ENCODE results near the gene TMEM244. TPM values are rescaled to one million over a fixed set of nuclear protein-coding genes. Genes with fewer than 3 reads are reported as not detected.

The TMEM244 gene
- total RNA-seq, 4 donors from 2014 or later: not detected

DNA sequence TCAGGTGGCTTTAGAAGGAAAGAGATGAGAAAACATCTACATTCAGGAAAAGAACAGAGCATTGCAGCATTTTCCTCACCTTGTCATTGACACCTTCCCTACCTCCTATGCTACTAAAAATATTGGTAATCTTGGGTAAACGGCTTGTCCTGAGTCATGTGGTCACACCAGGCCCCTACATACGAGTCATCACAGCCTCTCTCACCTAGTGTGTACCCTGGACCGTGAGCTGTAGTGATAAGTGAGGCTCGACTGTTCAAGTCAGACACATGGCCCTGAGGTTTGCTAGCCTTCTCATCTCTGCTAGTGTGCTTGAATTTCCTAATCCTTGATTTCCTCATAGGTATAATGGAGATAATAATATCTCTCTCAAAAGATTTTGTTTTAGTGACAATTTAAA is 29.6 kb upstream of the TMEM244 start:
- no peak for TF ChIP-seq POLR2A (IDR thresholded peaks at IDR 0.05)
- TF ChIP-seq, protein P1, sequence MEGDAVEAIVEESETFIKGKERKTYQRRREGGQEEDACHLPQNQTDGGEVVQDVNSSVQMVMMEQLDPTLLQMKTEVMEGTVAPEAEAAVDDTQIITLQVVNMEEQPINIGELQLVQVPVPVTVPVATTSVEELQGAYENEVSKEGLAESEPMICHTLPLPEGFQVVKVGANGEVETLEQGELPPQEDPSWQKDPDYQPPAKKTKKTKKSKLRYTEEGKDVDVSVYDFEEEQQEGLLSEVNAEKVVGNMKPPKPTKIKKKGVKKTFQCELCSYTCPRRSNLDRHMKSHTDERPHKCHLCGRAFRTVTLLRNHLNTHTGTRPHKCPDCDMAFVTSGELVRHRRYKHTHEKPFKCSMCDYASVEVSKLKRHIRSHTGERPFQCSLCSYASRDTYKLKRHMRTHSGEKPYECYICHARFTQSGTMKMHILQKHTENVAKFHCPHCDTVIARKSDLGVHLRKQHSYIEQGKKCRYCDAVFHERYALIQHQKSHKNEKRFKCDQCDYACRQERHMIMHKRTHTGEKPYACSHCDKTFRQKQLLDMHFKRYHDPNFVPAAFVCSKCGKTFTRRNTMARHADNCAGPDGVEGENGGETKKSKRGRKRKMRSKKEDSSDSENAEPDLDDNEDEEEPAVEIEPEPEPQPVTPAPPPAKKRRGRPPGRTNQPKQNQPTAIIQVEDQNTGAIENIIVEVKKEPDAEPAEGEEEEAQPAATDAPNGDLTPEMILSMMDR (IDR thresholded peaks at IDR 0.05): no peak
- no peaks in the 10 kb centered on the region for H3K27me3 ChIP-seq
- H3K9me3 ChIP-seq: no peaks in the 10 kb centered on the region
- H3K36me3 ChIP-seq: no peaks in the 10 kb centered on the region
- no peak for DNase-seq
- intact Hi-C loops (cut with DNase I): no loop called here
- H3K4me3 ChIP-seq: no peak overlapping the region
- H3K4me1 ChIP-seq: peaks cover 0 to 4% (median 0%) of the 10 kb centered on the region in 3 donors
- WGBS, 2 donors: 61 to 67% methylated on average over 4 of the region's 4 CpGs
- H3K27ac ChIP-seq: no peak overlapping the region

DNA sequence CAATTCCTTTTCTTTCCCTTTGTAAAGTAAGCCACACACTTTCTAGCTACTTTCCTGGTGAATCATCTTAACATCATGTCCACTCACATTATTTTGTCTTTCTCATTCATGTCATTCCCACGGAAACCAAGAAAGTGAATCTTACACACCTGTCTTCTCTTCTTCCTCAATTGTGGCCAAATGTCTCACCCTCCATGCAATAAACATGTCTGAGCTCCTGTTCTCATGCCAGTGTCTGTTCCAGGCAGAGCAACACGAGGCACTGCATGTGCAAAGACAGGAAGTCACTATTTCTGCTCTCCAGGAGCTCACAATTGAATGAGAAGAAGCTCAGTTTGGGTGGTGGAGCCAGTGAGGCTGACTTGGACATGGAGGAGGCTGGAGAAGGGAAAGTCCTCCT is 29.0 kb upstream of the TMEM244 start:
- Histone ChIP-seq H3K36me3 (no peaks in the 10 kb centered on the region), H3K4me3 (no peak overlapping the region), H3K4me1 (peaks cover 0 to 4% (median 0%) of the 10 kb centered on the region in 3 donors), H3K27ac (no peak overlapping the region), H3K9me3 (no peaks in the 10 kb centered on the region), H3K27me3 (no peaks in the 10 kb centered on the region)
- WGBS, 2 donors: 19 to 30% methylated on average over 2 of the region's 2 CpGs
- DNase-seq: no peak
- no peak for TF ChIP-seq POLR2A (IDR thresholded peaks at IDR 0.05)
- intact Hi-C loops (cut with DNase I): no loop called here

DNA sequence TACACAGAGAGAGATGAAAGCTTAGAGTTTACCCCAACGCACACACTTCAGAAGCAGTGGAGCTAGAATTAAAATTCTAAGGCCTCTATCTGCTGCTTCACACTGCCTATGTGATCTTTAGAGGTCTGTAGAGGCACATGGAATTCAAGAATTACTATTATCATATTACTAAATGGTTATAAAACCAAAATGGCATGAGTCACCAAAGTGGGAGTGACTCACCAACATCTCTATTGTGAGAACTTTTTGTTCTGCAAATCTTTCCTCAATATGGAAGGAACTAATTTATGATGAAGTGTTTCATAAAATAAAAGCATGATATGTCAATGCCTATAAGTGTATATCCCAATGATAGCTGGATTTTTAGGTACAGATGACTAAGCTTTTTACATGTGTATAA is 28.5 kb upstream of the TMEM244 start:
- Histone ChIP-seq H3K9me3 (no peaks in the 10 kb centered on the region), H3K27ac (no peak overlapping the region), H3K4me1 (peaks cover 0 to 4% (median 0%) of the 10 kb centered on the region in 3 donors), H3K27me3 (no peaks in the 10 kb centered on the region), H3K36me3 (no peaks in the 10 kb centered on the region), H3K4me3 (no peak overlapping the region)
- TF ChIP-seq, protein P1 (IDR thresholded peaks at IDR 0.05): no peak
- no peak for TF ChIP-seq POLR2A (IDR thresholded peaks at IDR 0.05)
- no peak for DNase-seq
- intact Hi-C loops (cut with DNase I): no loop called here
- WGBS, 2 donors: 56 to 84% methylated on average over 1 of the region's 1 CpG

DNA sequence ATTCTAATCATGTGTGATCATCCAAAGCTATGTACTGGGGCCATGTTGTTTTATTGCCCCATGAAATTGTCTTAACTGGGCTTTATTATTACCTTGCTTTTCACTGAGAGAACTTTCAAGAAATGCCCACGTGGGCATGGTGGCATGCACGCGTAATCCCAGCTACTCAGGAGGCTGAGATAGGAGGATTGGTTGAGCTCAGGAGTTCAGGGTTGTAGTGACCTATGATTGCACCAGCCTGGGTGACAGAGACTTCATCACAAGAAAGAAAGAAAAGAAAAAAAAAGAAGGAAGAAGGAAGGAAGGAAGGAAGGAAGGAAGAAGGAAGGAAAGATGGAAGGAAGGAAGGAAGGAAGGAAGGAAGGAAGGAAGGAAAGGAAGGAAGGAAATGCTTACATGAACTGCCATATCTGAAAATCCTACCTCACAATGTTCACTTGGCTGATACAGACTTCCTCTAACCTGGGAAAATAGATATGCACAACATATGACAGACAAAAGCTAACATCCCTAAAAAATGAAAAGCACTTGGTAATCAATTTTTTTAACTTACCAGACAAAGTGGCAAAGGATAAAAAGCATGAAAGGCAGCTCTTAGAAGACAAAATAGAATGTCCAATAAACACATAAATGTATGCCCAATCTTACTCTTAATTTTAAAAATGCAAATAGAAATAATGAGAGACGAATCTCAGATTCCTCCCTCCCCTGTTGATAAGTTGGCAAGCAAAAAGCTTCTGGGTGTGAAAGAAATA is 25.5 kb upstream of the TMEM244 start:
- no peak overlapping the region for H3K27ac ChIP-seq
- H3K27me3 ChIP-seq: no peaks in the 10 kb centered on the region
- TF ChIP-seq, protein P1 (IDR thresholded peaks at IDR 0.05): no peak
- TF ChIP-seq POLR2A (IDR thresholded peaks at IDR 0.05): no peak
- intact Hi-C loops (cut with DNase I): no loop called here
- DNase-seq: no peak
- no peak overlapping the region for H3K4me3 ChIP-seq
- H3K4me1 ChIP-seq: peaks cover 0 to 4% (median 0%) of the 10 kb centered on the region in 3 donors
- 56 to 73% methylated on average over 4 of the region's 4 CpGs for WGBS, 2 donors
- H3K36me3 ChIP-seq: no peaks in the 10 kb centered on the region
- H3K9me3 ChIP-seq: no peaks in the 10 kb centered on the region

DNA sequence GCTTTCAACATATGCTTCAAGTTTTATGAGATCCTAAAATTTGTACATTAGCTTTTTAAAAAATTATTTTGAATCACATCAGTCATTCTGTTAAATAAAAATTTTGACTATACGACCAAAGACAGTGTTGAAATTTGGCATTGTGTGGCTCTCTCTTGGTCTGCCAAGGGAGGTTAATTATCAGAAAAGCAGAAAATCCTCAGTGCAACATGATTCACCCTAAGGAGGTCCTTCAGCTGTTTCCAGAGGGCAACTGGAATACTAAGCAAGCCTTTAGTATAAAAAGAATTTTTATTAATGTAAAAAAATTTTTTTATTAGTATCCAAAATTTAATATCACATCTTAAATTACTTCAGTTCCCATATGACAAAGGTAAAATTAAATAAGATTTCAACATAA is 23.1 kb upstream of the TMEM244 start:
- WGBS, 2 donors: 53 to 56% methylated on average over 1 of the region's 1 CpG
- Histone ChIP-seq H3K36me3 (no peaks in the 10 kb centered on the region), H3K27me3 (no peaks in the 10 kb centered on the region), H3K27ac (no peak overlapping the region), H3K4me1 (no peaks in the 10 kb centered on the region), H3K4me3 (no peak overlapping the region), H3K9me3 (no peaks in the 10 kb centered on the region)
- intact Hi-C loops (cut with DNase I): no loop called here
- no peak for DNase-seq
- TF ChIP-seq, protein P1 (IDR thresholded peaks at IDR 0.05): no peak
- TF ChIP-seq POLR2A (IDR thresholded peaks at IDR 0.05): no peak

Data from esophagus squamous epithelium (tissue), 5 donors.